ENCODE data around the gene PLCB4. TPM values are rescaled to one million over a fixed set of nuclear protein-coding genes. Genes with fewer than 3 reads are reported as not detected.

PLCB4 gene
- total RNA-seq, 2 experiments from 2014 or later = not detected

DNA sequence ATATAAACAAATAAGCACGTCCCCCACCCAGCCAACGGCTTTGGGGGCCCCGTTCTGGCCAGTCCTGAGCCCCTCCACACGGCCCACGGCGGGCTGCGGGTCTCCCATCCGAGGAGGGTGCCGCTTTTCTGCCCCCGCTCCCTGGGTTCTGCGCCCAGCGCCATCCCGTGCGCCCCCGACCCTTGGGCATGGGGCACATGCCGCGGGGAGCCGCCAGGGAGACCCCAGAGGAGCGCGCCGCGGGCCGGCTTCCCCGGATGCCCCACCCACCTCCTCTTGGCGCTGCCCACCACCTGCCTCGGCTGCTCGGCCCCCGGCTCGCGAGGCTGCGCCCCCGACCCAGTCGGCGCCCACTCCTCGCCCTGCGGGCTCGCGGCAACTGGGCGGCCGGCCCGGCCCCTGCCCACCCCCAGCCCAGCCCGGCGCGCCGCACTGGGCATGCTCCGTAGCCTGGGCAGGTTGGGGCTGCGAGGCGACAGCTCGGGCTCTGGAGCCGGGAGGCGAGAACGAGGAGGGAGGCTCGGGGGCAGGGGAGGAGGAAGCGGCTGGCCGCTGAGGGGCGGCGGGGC, 570 bp upstream of the PLCB4 start:
- H3K36me3 Mint-ChIP-seq (ENCODE audit: low read depth) = peaks cover 2% of the 10 kb centered on the region
- ChIA-PET CTCF (no interaction called here), POLR2A (no interaction called here)
- peaks cover 2% of the 10 kb centered on the region for H3K4me1 Mint-ChIP-seq (ENCODE audit: low read depth)
- no peak overlapping the region for H3K27ac Mint-ChIP-seq
- H3K4me3 Mint-ChIP-seq = no peak overlapping the region
- DNase-seq = no peak
- ATAC-seq = no peak
- no peaks in the 10 kb centered on the region for H3K9me3 Mint-ChIP-seq (ENCODE audit: insufficient read depth)
- H3K27me3 Mint-ChIP-seq (ENCODE audit: low read depth) = peaks cover 18% of the 10 kb centered on the region

GRCh38 chr20:9070304-9070703, 1.4 kb downstream of the PLCB4 start:
- ATAC-seq (no peak), DNase-seq (no peak)
- Mint-ChIP-seq H3K36me3 (ENCODE audit: low read depth) (peaks cover 2% of the 10 kb centered on the region), H3K9me3 (ENCODE audit: insufficient read depth) (no peaks in the 10 kb centered on the region), H3K27me3 (ENCODE audit: low read depth) (peaks cover 18% of the 10 kb centered on the region), H3K4me3 (no peak overlapping the region), H3K27ac (no peak overlapping the region), H3K4me1 (ENCODE audit: low read depth) (peaks cover 2% of the 10 kb centered on the region)
- CTCF ChIA-PET = no interaction called here
- POLR2A ChIA-PET = no interaction called here

DNA sequence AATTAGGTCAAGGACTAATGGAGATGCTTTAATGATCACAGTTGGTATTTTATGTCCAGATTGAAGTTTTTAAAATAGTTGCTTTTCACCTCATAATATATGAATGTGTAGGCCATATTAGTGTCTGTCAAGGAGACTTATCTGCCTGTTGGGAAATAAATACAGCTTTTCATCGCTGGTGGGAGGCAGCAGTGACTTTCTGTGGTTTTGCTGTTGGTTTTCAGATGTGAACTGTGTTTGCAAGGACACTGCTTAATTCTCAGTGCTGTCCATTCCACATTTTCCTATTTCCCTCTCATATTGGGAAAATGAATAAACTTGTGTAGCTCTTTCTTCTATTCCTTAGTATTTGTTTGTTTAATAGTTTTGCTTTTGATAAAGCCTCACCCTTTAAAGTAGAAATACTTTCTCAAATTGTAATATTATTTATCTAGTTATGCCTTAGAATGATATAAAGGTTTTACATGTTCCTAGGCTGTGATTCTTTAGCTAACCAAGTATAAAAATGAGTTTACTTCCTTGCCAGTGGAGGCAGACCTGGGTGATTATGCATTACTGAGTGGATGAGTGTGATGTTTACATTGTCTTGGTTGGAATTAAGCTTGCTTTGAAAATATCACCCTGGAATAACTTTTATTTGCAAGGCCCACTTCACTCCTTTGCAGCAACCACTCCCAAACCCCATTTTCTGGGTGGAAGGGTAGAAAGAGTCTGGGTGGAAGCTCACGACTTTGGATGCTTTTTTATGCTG, 3.3 kb downstream of the PLCB4 start:
- no peak overlapping the region for H3K4me3 Mint-ChIP-seq
- H3K4me1 Mint-ChIP-seq (ENCODE audit: low read depth) = peaks cover 2% of the 10 kb centered on the region
- ATAC-seq = no peak
- peaks cover 2% of the 10 kb centered on the region for H3K36me3 Mint-ChIP-seq (ENCODE audit: low read depth)
- ChIA-PET POLR2A (no interaction called here), CTCF (no interaction called here)
- H3K9me3 Mint-ChIP-seq (ENCODE audit: insufficient read depth) = no peaks in the 10 kb centered on the region
- no peak for DNase-seq
- H3K27me3 Mint-ChIP-seq (ENCODE audit: low read depth) = peaks cover 14% of the 10 kb centered on the region
- H3K27ac Mint-ChIP-seq = no peak overlapping the region

DNA sequence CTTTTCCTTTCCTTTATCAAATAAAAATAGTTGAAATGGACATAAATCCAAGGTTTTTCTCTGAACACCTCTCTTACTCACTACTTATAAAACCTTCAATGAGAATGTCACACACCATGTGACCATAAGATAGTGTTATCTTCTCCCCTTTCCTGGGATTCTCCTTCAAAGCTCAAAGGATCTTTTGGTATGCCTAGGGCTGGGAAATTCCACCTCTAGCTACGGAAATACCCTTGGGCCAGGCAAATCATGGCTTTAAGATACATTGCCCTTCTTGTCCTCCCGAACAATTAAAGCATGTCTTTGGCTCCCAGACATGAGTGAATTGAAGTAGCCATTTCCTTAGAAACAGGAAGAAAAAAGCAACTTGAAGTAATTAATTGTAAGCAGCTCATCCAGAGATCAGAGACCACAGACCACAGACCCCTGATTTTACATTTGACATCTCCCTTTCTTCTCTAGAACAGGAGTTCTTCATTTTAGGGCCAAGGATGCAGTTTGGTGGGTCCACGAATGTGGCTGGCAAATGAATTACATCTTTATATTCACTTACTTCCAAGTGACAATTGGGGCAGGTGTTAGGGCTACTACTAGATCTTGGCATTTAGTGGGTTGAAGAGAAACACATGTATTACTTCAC, 4.1 kb downstream of the PLCB4 start:
- Mint-ChIP-seq H3K27ac (no peak overlapping the region), H3K9me3 (ENCODE audit: insufficient read depth) (no peaks in the 10 kb centered on the region), H3K4me1 (ENCODE audit: low read depth) (peaks cover 2% of the 10 kb centered on the region), H3K36me3 (ENCODE audit: low read depth) (peaks cover 2% of the 10 kb centered on the region), H3K27me3 (ENCODE audit: low read depth) (peaks cover 12% of the 10 kb centered on the region), H3K4me3 (no peak overlapping the region)
- CTCF ChIA-PET = no interaction called here
- no peak for DNase-seq
- POLR2A ChIA-PET = no interaction called here
- ATAC-seq = no peak

DNA sequence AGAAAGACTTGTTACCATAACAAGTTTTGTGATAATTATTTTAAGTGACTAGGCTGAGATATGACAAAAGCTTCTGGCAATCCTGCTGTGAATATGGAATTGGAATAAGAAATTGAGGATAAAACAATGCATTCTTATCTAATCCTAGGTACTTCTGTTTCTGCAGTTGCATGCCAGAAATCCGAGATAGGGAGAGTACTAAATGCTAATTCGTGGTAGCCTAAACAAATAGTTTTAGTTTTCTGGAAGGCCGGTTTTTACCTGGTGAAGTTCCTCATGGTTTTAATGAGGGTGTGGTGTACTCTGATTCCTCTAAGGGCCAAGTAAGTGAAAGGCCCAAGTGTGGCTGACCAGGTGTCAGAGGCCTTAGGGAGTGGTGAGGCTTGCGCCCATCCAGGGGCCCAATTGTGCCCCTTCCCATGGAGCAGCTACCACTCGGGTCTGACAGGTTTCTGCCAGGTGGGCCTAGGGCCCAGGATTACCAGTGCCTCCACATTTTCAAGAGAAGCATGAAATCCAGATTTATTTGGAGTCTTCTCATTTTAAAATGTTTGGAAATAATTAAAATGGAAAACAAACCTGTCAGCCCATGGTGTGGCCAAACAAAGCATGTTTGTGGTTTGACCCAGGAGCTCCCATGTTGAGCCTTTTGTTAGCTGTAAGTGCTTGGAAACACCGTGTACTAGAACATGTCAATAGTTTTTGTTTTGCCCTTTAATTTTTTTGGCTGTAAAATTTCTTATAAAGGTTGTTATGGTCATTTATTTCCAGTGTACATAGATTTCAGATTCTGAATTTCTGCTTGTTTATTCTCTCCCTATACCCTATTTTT, 6.6 kb downstream of the PLCB4 start:
- Mint-ChIP-seq H3K27ac (no peak overlapping the region), H3K4me1 (ENCODE audit: low read depth) (no peaks in the 10 kb centered on the region), H3K9me3 (ENCODE audit: insufficient read depth) (no peaks in the 10 kb centered on the region), H3K36me3 (ENCODE audit: low read depth) (no peaks in the 10 kb centered on the region), H3K27me3 (ENCODE audit: low read depth) (peaks cover 1% of the 10 kb centered on the region), H3K4me3 (no peak overlapping the region)
- ATAC-seq = no peak
- ChIA-PET CTCF (no interaction called here), POLR2A (no interaction called here)
- DNase-seq = no peak

DNA sequence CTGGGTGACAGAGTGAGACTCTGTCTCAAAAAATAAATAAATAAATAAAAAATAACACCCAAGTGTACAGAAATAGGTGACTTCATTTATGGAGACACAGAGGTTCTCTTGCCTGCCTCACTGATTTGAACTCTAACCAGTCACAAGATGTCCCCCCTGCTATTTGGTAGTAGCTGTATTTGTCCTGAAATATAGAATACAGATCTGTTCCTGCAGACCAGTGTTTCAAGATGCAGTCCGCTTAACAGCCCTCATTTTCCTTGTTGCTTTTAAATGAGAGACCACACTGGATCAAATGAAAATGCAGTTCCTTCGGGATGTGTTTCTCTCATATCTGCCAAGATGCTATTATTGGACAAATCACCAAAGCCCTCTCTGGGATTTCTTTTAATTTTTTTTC, 7.6 kb downstream of the PLCB4 start:
- POLR2A ChIA-PET = no interaction called here
- Mint-ChIP-seq H3K4me1 (ENCODE audit: low read depth) (no peaks in the 10 kb centered on the region), H3K27ac (no peak overlapping the region), H3K36me3 (ENCODE audit: low read depth) (no peaks in the 10 kb centered on the region), H3K4me3 (no peak overlapping the region), H3K27me3 (ENCODE audit: low read depth) (no peaks in the 10 kb centered on the region), H3K9me3 (ENCODE audit: insufficient read depth) (no peaks in the 10 kb centered on the region)
- CTCF ChIA-PET = no interaction called here
- ATAC-seq (no peak), DNase-seq (no peak)

GRCh38 chr20:9078826-9079731, 10.2 kb downstream of the PLCB4 start:
- Mint-ChIP-seq H3K4me1 (ENCODE audit: low read depth) (no peaks in the 10 kb centered on the region), H3K27me3 (ENCODE audit: low read depth) (no peaks in the 10 kb centered on the region), H3K9me3 (ENCODE audit: insufficient read depth) (no peaks in the 10 kb centered on the region), H3K36me3 (ENCODE audit: low read depth) (no peaks in the 10 kb centered on the region), H3K4me3 (no peak overlapping the region), H3K27ac (no peak overlapping the region)
- ChIA-PET CTCF (no interaction called here), POLR2A (no interaction called here)
- ATAC-seq (no peak), DNase-seq (no peak)

- DNase-seq (no peak), ATAC-seq (no peak)
- Mint-ChIP-seq H3K27ac (no peak overlapping the region), H3K27me3 (ENCODE audit: low read depth) (no peaks in the 10 kb centered on the region), H3K4me1 (ENCODE audit: low read depth) (no peaks in the 10 kb centered on the region), H3K9me3 (ENCODE audit: insufficient read depth) (no peaks in the 10 kb centered on the region), H3K4me3 (no peak overlapping the region), H3K36me3 (ENCODE audit: low read depth) (no peaks in the 10 kb centered on the region)
- ChIA-PET CTCF (no interaction called here), POLR2A (no interaction called here)
Measured at GRCh38 chr20:9081423-9081966, 12.6 kb downstream of the PLCB4 start.

DNA sequence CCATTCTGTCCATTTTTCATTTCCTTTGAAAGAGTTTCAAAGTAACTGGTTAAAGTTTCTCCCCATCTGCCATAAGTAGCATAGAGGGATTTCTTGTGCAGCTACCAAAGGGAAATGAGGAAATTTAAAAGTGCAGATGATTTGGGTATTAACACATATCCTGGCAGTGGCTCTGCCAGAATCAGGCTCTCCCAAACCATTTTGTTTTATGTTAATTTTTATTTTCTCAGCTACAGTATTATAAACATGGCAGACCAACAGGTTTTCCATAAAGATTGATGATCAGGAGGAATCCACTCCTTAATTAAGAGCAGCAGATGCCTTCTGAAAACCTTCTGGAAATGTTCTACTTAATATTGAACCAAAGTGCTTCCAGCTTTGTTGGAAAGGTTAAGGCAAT, 13.9 kb downstream of the PLCB4 start:
- DNase-seq (no peak), ATAC-seq (no peak)
- H3K36me3 Mint-ChIP-seq (ENCODE audit: low read depth) = no peaks in the 10 kb centered on the region
- H3K27ac Mint-ChIP-seq = no peak overlapping the region
- no peak overlapping the region for H3K4me3 Mint-ChIP-seq
- H3K4me1 Mint-ChIP-seq (ENCODE audit: low read depth) = no peaks in the 10 kb centered on the region
- ChIA-PET CTCF (no interaction called here), POLR2A (no interaction called here)
- no peaks in the 10 kb centered on the region for H3K27me3 Mint-ChIP-seq (ENCODE audit: low read depth)
- no peaks in the 10 kb centered on the region for H3K9me3 Mint-ChIP-seq (ENCODE audit: insufficient read depth)

- Mint-ChIP-seq H3K4me1 (ENCODE audit: low read depth) (no peaks in the 10 kb centered on the region), H3K9me3 (ENCODE audit: insufficient read depth) (no peaks in the 10 kb centered on the region), H3K36me3 (ENCODE audit: low read depth) (no peaks in the 10 kb centered on the region), H3K27ac (no peak overlapping the region), H3K27me3 (ENCODE audit: low read depth) (no peaks in the 10 kb centered on the region), H3K4me3 (no peak overlapping the region)
- ATAC-seq = no peak
- ChIA-PET POLR2A (no interaction called here), CTCF (no interaction called here)
- no peak for DNase-seq
Measured at GRCh38 chr20:9087531-9088217, 18.8 kb downstream of the PLCB4 start.

DNA sequence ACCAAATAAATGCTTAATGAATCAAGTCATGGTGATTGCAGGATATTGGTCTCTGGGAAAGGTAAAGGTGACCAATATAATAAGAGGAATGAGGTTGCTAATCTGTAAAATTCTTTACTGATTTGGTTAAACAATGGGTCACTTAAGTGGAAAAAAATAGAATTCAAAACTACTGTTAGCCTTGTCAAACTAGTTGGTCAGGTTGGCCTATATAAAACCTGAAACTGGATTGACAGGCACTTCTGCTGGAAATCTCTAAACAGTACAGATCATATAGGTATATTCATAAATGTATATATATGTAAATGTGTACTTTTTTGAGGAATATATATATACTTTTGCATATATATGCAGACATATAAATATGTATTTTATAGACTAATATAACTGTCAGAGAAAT, 19.7 kb downstream of the PLCB4 start:
- no peak for ATAC-seq
- DNase-seq = no peak
- Mint-ChIP-seq H3K27ac (no peak overlapping the region), H3K27me3 (ENCODE audit: low read depth) (no peaks in the 10 kb centered on the region), H3K4me3 (no peak overlapping the region), H3K9me3 (ENCODE audit: insufficient read depth) (no peaks in the 10 kb centered on the region), H3K4me1 (ENCODE audit: low read depth) (no peaks in the 10 kb centered on the region), H3K36me3 (ENCODE audit: low read depth) (no peaks in the 10 kb centered on the region)
- ChIA-PET CTCF (no interaction called here), POLR2A (no interaction called here)

Measured in activated CD8-positive, alpha-beta T cell treated with anti-CD3 and anti-CD28 coated beads, Interleukin-2, amount 10 ng/mL, durations not matched to agents 7 days and 5 days (primary cell).